Progenitor cell of endocrine pancreas (in vitro differentiated cells): ENCODE results near the gene VWA3B. TPM values are rescaled to one million over a fixed set of nuclear protein-coding genes. Genes with fewer than 3 reads are reported as not detected.

Experiments
- DNase-seq: peaks from one replicate; pipeline ENCODE4 v3.0.0; 2021; ENCODE audit warnings: low spot score; ENCODE audit not compliant: unreplicated experiment
- H3K27ac Mint-ChIP-seq: 2 replicates; pipeline ENCODE4 v1.8.0; 2021; ENCODE audit warnings: mild to moderate bottlenecking, moderate library complexity, mixed read lengths
- H3K27me3 Mint-ChIP-seq: 2 replicates; pipeline ENCODE4 v1.8.0; 2021; ENCODE audit warnings: mixed read lengths
- H3K36me3 Mint-ChIP-seq: 2 replicates; pipeline ENCODE4 v1.8.0; 2022; ENCODE audit warnings: mixed read lengths; ENCODE audit not compliant: insufficient read depth
- H3K4me1 Mint-ChIP-seq: 2 replicates; pipeline ENCODE4 v1.8.0; 2021; ENCODE audit warnings: low read depth, mixed read lengths
- H3K4me3 Mint-ChIP-seq: 2 replicates; pipeline ENCODE4 v1.8.0; 2021; ENCODE audit warnings: low read depth, mild to moderate bottlenecking, moderate library complexity, mixed read lengths
- H3K9me3 Mint-ChIP-seq: 2 replicates; pipeline ENCODE4 v1.8.0; 2021; ENCODE audit warnings: low read depth, mixed read lengths
- total RNA-seq: library from RNA; stranded (reverse); gene quantifications from 2 replicates; pipeline ENCODE4 v1.2.1, GENCODE V29; 2021
- TF ChIP-seq, protein P1 (sequence below): fragments of 200-600 bp; sonication (generic); IDR thresholded peaks from one replicate; pipeline ENCODE4 v1.5.0; 2021; ENCODE audit warnings: antibody characterized with exemption, mild to moderate bottlenecking; ENCODE audit not compliant: unreplicated experiment

Gene VWA3B
- total RNA-seq, 1 donor from 2014 or later, result 0.12 TPM

DNA sequence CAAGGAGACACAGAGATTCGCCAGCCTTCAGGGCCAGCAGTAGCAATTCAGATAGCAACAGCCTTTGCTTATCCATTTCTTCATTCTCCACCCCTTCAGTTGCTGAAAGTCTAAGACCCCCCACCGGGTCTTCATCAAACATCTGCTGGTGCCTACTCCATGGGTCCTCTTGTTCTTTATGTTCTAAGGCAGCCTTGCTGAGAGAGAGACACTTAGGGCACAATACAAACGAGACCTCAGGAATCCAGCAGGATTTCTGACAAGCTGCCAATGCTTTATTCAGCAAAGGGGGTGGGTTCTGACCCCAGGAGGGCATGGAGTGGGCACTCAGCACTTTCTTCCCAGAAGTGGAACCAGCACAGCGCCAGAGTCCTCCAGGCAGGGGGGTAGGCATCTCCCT is 223.0 kb downstream of the VWA3B start:
- no peak for DNase-seq
- TF ChIP-seq, protein P1, sequence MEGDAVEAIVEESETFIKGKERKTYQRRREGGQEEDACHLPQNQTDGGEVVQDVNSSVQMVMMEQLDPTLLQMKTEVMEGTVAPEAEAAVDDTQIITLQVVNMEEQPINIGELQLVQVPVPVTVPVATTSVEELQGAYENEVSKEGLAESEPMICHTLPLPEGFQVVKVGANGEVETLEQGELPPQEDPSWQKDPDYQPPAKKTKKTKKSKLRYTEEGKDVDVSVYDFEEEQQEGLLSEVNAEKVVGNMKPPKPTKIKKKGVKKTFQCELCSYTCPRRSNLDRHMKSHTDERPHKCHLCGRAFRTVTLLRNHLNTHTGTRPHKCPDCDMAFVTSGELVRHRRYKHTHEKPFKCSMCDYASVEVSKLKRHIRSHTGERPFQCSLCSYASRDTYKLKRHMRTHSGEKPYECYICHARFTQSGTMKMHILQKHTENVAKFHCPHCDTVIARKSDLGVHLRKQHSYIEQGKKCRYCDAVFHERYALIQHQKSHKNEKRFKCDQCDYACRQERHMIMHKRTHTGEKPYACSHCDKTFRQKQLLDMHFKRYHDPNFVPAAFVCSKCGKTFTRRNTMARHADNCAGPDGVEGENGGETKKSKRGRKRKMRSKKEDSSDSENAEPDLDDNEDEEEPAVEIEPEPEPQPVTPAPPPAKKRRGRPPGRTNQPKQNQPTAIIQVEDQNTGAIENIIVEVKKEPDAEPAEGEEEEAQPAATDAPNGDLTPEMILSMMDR, result no peak
- H3K27ac Mint-ChIP-seq, result no peak overlapping the region
- H3K4me3 Mint-ChIP-seq, result no peak overlapping the region
- H3K27me3 Mint-ChIP-seq, result peaks cover 9% of the 10 kb centered on the region
- peaks cover 5% of the 10 kb centered on the region for H3K9me3 Mint-ChIP-seq
- H3K36me3 Mint-ChIP-seq, result no peaks in the 10 kb centered on the region
- H3K4me1 Mint-ChIP-seq, result peaks cover 5% of the 10 kb centered on the region

DNA sequence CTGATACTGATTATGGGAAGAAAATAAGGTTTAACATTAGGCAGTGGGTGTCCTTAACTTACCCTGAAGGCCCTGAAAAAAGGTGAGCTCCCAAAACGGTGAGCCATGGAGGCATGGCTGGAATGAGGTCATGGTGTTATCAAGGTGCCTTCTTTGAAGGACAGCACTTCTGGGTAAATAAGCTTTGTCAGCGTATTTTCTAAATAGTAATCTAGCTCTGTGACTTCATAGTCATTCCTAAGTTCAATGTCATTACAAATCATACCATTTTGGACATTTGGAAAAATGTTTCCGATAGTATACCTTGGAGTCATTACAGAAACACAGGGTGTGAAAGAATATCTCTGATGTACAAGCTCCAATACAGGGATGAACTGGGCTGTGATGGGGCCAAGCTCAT is 224.1 kb downstream of the VWA3B start:
- Mint-ChIP-seq H3K27ac (no peak overlapping the region), H3K4me3 (no peak overlapping the region), H3K36me3 (no peaks in the 10 kb centered on the region), H3K9me3 (no peaks in the 10 kb centered on the region), H3K27me3 (peaks cover 3% of the 10 kb centered on the region), H3K4me1 (peaks cover 5% of the 10 kb centered on the region)
- TF ChIP-seq, protein P1, result no peak
- no peak for DNase-seq

- no peak overlapping the region for H3K4me3 Mint-ChIP-seq
- no peak for DNase-seq
- H3K27ac Mint-ChIP-seq, result no peak overlapping the region
- H3K27me3 Mint-ChIP-seq, result peaks cover 3% of the 10 kb centered on the region
- peaks cover 5% of the 10 kb centered on the region for H3K4me1 Mint-ChIP-seq
- H3K9me3 Mint-ChIP-seq, result no peaks in the 10 kb centered on the region
- TF ChIP-seq, protein P1, result no peak
- H3K36me3 Mint-ChIP-seq, result no peaks in the 10 kb centered on the region
Measured at GRCh38 chr2:98311771-98312545, 225.0 kb downstream of the VWA3B start.

GRCh38 chr2:98313492-98314250 is 226.7 kb downstream of the VWA3B start:
- no peak for DNase-seq
- H3K36me3 Mint-ChIP-seq, result no peaks in the 10 kb centered on the region
- TF ChIP-seq, protein P1, result no peak
- H3K9me3 Mint-ChIP-seq, result peaks cover 3% of the 10 kb centered on the region
- H3K27ac Mint-ChIP-seq, result no peak overlapping the region
- peaks cover 3% of the 10 kb centered on the region for H3K27me3 Mint-ChIP-seq
- H3K4me3 Mint-ChIP-seq, result no peak overlapping the region
- H3K4me1 Mint-ChIP-seq, result no peaks in the 10 kb centered on the region

GRCh38 chr2:98314251-98314650 is 227.3 kb downstream of the VWA3B start:
- H3K27me3 Mint-ChIP-seq, result peaks cover 3% of the 10 kb centered on the region

More at GRCh38 chr2:98314251-98314650, 227.3 kb downstream of the VWA3B start:
- no peak overlapping the region for H3K4me3 Mint-ChIP-seq
- H3K4me1 Mint-ChIP-seq, result no peaks in the 10 kb centered on the region
- TF ChIP-seq, protein P1, result no peak
- H3K27ac Mint-ChIP-seq, result no peak overlapping the region
- no peak for DNase-seq
- no peaks in the 10 kb centered on the region for H3K36me3 Mint-ChIP-seq
- peaks cover 8% of the 10 kb centered on the region for H3K9me3 Mint-ChIP-seq
